Urothelium cell line (cell line): ENCODE measurements around the gene TCAF1.
"Not testable (repeated sequence)": the region's sequence is repeated elsewhere in the genome, so short reads cannot be mapped to it uniquely, and the experiment has no call there.

Source experiments
- DNase-seq: peaks from one replicate; pipeline ENCODE4 v3.0.0; 2011; ENCODE audit warnings: low spot score, mixed read lengths
- FAIRE-seq: peaks from 2 replicates; lab custom pipeline; 2011; peaks lifted over from hg19 to GRCh38; lab: Jason Lieb, UNC

Gene TCAF1

GRCh38 chr7:143873242-143873641, 28.7 kb downstream of the TCAF1 start:
- FAIRE-seq, DNase-seq: not testable (repeated sequence)

GRCh38 chr7:143871534-143871933, 30.4 kb downstream of the TCAF1 start:
- DNase-seq, FAIRE-seq: not testable (repeated sequence)

- not testable (repeated sequence) for DNase-seq, FAIRE-seq
These were observed 44.0 kb downstream of the TCAF1 start for GRCh38 chr7:143857994-143858393.

- not testable (repeated sequence) for FAIRE-seq, DNase-seq
These were observed 46.5 kb downstream of the TCAF1 start for GRCh38 chr7:143855443-143855842.

GRCh38 chr7:143850682-143851081, 51.3 kb downstream of the TCAF1 start:
- FAIRE-seq, result no peak

GRCh38 chr7:143849785-143850479, 52.0 kb downstream of the TCAF1 start:
- FAIRE-seq (no peak), DNase-seq (no peak)

More at GRCh38 chr7:143850682-143851081, 51.3 kb downstream of the TCAF1 start:
- no peak for DNase-seq

- DNase-seq (no peak), FAIRE-seq (no peak)
These were observed 53.8 kb downstream of the TCAF1 start for GRCh38 chr7:143848192-143848591.

GRCh38 chr7:143846692-143847091, 55.3 kb downstream of the TCAF1 start:
- DNase-seq (no peak), FAIRE-seq (no peak)

GRCh38 chr7:143841696-143842095, 60.3 kb downstream of the TCAF1 start:
- DNase-seq, FAIRE-seq: not testable (repeated sequence)

GRCh38 chr7:143840062-143840461, 61.9 kb downstream of the TCAF1 start:
- FAIRE-seq, DNase-seq: not testable (repeated sequence)

GRCh38 chr7:143837223-143837622, 64.8 kb downstream of the TCAF1 start:
- DNase-seq, FAIRE-seq: not testable (repeated sequence)

- DNase-seq, FAIRE-seq: not testable (repeated sequence)
These were observed 65.4 kb downstream of the TCAF1 start for GRCh38 chr7:143836622-143837021.

- FAIRE-seq, DNase-seq: not testable (repeated sequence)
These were observed 65.9 kb downstream of the TCAF1 start for GRCh38 chr7:143836088-143836487.

- not testable (repeated sequence) for DNase-seq, FAIRE-seq
These were observed 75.4 kb downstream of the TCAF1 start for GRCh38 chr7:143826578-143826977.

- not testable (repeated sequence) for FAIRE-seq, DNase-seq
These were observed 77.5 kb downstream of the TCAF1 start for GRCh38 chr7:143824295-143825135.

- not testable (repeated sequence) for DNase-seq, FAIRE-seq
These were observed 78.2 kb downstream of the TCAF1 start for GRCh38 chr7:143823634-143824294.

- not testable (repeated sequence) for DNase-seq, FAIRE-seq
These were observed 80.3 kb downstream of the TCAF1 start for GRCh38 chr7:143821392-143822277.

- DNase-seq, FAIRE-seq: not testable (repeated sequence)
These were observed 84.1 kb downstream of the TCAF1 start for GRCh38 chr7:143817873-143818272.

- not testable (repeated sequence) for DNase-seq
These were observed 85.4 kb downstream of the TCAF1 start for GRCh38 chr7:143816471-143817133.

More at GRCh38 chr7:143816471-143817133, 85.4 kb downstream of the TCAF1 start:
- not testable (repeated sequence) for FAIRE-seq
